ENCODE data around the gene ZC3H4. TPM values are rescaled to one million over a fixed set of nuclear protein-coding genes. Genes with fewer than 3 reads are reported as not detected.

The ZC3H4 gene
- total RNA-seq, 1 experiment from 2014 or later = 45.1 TPM

DNA sequence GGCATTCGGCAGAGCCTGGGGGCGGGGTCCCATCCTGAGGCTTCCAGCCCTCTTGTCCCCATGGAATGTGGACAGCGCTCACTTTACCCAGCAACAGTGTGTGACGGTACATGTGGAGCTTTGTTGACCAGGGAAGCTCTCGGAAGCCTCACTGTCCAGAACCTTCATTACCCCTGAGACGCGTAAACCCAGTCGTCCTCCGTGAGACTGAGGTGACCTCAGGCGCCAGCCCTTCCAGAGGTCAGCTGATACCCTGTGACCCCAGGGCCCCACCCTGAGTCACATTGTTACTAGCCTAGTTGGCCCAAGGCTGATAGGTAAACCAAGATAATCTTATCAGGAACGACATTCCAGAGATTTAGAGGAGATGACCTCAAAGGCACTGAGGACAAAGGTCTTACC is 55.0 kb downstream of the ZC3H4 start:
- TF ChIP-seq ZFX (IDR thresholded peaks at IDR 0.05) (no peak), EGR1 (IDR thresholded peaks at IDR 0.05; ENCODE audit: low read depth) (no peak), ELF1 (IDR thresholded peaks at IDR 0.05; ENCODE audit: borderline replicate concordance, low read depth) (no peak), POLR2AphosphoS5 (IDR thresholded peaks at IDR 0.05; ENCODE audit: low read depth, low read length) (no peak), RAD21 (IDR thresholded peaks at IDR 0.05; ENCODE audit: low read depth) (no peak), JUND (IDR thresholded peaks at IDR 0.05) (no peak), ZNF274 (IDR thresholded peaks at IDR 0.05; ENCODE audit: low read depth, low read length) (no peak), YY1 (IDR thresholded peaks at IDR 0.05; ENCODE audit: extremely low read depth, insufficient replicate concordance, low read depth, low read length) (no peak), TCF7L2 (IDR thresholded peaks at IDR 0.05; ENCODE audit: borderline replicate concordance, extremely low read depth, insufficient read depth, insufficient read length) (no peak), POLR2A (IDR thresholded peaks at IDR 0.05; ENCODE audit: borderline replicate concordance, extremely low read depth, insufficient read depth, insufficient read length) (no peak), SRF (IDR thresholded peaks at IDR 0.05; ENCODE audit: low read depth) (no peak), FOSL1 (IDR thresholded peaks at IDR 0.05; ENCODE audit: low read depth) (no peak), CBX3 (IDR thresholded peaks at IDR 0.05; ENCODE audit: low read depth) (no peak), EZH2 (IDR thresholded peaks at IDR 0.05) (no peak), EZH2phosphoT487 (IDR thresholded peaks at IDR 0.05; ENCODE audit: borderline replicate concordance) (no peak), SIN3A (IDR thresholded peaks at IDR 0.05; ENCODE audit: low read depth) (no peak), SP1 (IDR thresholded peaks at IDR 0.05; ENCODE audit: low read depth) (no peak)
- TF ChIP-seq, protein P1, sequence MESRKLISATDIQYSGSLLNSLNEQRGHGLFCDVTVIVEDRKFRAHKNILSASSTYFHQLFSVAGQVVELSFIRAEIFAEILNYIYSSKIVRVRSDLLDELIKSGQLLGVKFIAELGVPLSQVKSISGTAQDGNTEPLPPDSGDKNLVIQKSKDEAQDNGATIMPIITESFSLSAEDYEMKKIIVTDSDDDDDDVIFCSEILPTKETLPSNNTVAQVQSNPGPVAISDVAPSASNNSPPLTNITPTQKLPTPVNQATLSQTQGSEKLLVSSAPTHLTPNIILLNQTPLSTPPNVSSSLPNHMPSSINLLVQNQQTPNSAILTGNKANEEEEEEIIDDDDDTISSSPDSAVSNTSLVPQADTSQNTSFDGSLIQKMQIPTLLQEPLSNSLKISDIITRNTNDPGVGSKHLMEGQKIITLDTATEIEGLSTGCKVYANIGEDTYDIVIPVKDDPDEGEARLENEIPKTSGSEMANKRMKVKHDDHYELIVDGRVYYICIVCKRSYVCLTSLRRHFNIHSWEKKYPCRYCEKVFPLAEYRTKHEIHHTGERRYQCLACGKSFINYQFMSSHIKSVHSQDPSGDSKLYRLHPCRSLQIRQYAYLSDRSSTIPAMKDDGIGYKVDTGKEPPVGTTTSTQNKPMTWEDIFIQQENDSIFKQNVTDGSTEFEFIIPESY (IDR thresholded peaks at IDR 0.05; ENCODE audit: extremely low read depth, insufficient replicate concordance, low read length) = no peak
- TF ChIP-seq, protein P2, sequence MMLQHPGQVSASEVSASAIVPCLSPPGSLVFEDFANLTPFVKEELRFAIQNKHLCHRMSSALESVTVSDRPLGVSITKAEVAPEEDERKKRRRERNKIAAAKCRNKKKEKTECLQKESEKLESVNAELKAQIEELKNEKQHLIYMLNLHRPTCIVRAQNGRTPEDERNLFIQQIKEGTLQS (IDR thresholded peaks at IDR 0.05) = no peak
- TF ChIP-seq, protein P3, sequence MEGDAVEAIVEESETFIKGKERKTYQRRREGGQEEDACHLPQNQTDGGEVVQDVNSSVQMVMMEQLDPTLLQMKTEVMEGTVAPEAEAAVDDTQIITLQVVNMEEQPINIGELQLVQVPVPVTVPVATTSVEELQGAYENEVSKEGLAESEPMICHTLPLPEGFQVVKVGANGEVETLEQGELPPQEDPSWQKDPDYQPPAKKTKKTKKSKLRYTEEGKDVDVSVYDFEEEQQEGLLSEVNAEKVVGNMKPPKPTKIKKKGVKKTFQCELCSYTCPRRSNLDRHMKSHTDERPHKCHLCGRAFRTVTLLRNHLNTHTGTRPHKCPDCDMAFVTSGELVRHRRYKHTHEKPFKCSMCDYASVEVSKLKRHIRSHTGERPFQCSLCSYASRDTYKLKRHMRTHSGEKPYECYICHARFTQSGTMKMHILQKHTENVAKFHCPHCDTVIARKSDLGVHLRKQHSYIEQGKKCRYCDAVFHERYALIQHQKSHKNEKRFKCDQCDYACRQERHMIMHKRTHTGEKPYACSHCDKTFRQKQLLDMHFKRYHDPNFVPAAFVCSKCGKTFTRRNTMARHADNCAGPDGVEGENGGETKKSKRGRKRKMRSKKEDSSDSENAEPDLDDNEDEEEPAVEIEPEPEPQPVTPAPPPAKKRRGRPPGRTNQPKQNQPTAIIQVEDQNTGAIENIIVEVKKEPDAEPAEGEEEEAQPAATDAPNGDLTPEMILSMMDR (IDR thresholded peaks at IDR 0.05 in 2 of 3, conservative IDR thresholded peaks at IDR 0.05 in 1 of 3; ENCODE audit: borderline replicate concordance in 1 of 3, insufficient read depth in 1 of 3, low read depth in 2 of 3, low read length in 2 of 3) = no peak
- no peak for ATAC-seq
- no TSS peak for BruUV-seq (replicated peaks)

More for the DNA sequence above, 55.0 kb downstream of the ZC3H4 start:
- Histone ChIP-seq H3K27ac (ENCODE audit: low read depth, low read length) (no peak overlapping the region), H3K9me3 (ENCODE audit: control insufficient read depth in 1 of 2, insufficient read depth in 1 of 2, low read depth in 1 of 2, low read length in 2 of 2) (no peaks in the 10 kb centered on the region), H3K9me2 (ENCODE audit: insufficient read depth) (no peaks in the 10 kb centered on the region), H4K20me1 (ENCODE audit: insufficient read depth) (no peaks in the 10 kb centered on the region), H3K4me3 (replicated peaks in 1 of 2; ENCODE audit: low read depth in 1 of 2, low read length in 2 of 2) (no peak overlapping the region), H3K9ac (ENCODE audit: low read length) (no peak overlapping the region), H3K36me3 (ENCODE audit: control insufficient read depth in 1 of 2, insufficient read depth in 2 of 2, low read length in 2 of 2) (no peaks in the 10 kb centered on the region), H3K4me1 (ENCODE audit: control insufficient read depth in 1 of 2, insufficient read depth in 2 of 2, low read length in 2 of 2) (peaks cover 4 to 10% of the 10 kb centered on the region in 2 experiments; a peak in 3 of 4 replicates), H3K79me2 (ENCODE audit: insufficient read depth, low read length) (no peaks in the 10 kb centered on the region), H2AFZ (ENCODE audit: low read depth, low read length, poor library complexity, severe bottlenecking) (no peak overlapping the region), H3K4me2 (ENCODE audit: low read length) (no peak overlapping the region), H3K27me3 (ENCODE audit: insufficient read depth, low read length) (no peaks in the 10 kb centered on the region)
- no peak for DNase-seq (ENCODE audit: low read depth, low spot score)
- RAD21 ChIA-PET (ENCODE audit: low non-redundant PET in 1 of 2, low total read pairs in 2 of 2, uncharacterized antibody in 2 of 2, unreplicated experiment in 2 of 2) = interaction anchor here in 1 of 2 experiments (0.5 kb wide), 1 partner anchor 21 kb away, joined by 3 read pairs; no protein-coding TSS in a partner anchor
- CTCF ChIA-PET = no interaction called here
- POLR2A ChIA-PET = no interaction called here
- intact Hi-C loops (cut with micrococcal nuclease) = no loop called here
